GM18868 (cell line): ENCODE measurements around the gene RPL3.

Experiments used
- ATAC-seq: cut with Tn5 transposase; IDR thresholded peaks from one replicate; pipeline ENCODE4 v1.9.1; 2021; ENCODE audit warnings: mild to moderate bottlenecking, moderate library complexity; ENCODE audit not compliant: unreplicated experiment

The RPL3 gene

GRCh38 chr22:39301108-39301507, 18.3 kb downstream of the RPL3 start:
- ATAC-seq = no peak

DNA sequence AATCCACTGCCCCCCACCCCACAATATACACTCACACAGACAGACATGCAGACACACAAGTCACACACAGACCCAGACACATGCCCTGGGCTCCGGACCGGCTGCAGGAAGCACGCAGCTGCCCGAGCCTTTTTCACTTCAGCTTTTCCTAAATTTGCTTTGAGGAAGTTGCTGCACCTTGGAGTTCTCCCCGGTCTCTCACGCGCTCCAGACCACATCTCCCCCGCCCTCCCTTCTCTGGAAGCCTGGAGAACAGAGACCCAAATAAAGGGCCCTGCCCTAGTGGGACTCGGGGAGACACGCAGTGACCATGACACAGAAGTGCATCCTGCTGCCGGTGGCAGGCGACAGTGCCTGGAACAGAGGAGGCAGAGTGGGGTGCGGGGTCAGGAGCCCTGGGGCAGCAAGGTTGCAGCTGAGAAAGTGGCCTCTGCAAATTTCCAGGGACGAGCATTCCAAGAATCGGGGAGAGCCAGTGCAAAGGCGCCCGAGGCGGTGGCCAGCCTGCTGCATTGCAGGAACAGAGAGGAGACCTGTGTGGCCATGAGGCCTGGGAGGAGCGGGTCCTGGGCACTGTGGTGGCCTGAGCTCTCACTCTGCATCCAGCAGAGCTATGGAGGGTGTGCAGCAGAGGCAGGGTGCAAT, 19.1 kb downstream of the RPL3 start:
- no peak for ATAC-seq

DNA sequence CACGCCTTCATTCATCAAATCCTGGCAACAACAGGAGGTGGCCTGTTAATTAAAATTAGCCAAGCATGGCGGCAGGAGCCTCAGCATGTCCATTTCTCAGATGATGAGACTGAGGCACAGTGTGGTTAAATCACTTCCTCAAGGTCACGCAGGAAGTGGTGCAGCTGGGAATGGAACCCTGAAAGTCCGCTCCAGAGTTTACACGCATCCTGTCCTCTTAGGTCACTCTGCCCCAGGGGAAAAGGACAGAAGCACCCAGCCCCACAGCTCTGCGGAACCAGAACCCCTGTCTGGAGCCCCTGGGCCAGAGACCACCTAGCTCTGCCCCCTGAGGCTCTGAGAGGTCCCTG, 19.6 kb downstream of the RPL3 start:
- ATAC-seq = no peak

- ATAC-seq = no peak
Measured at GRCh38 chr22:39298241-39298987, 21.0 kb downstream of the RPL3 start.

DNA sequence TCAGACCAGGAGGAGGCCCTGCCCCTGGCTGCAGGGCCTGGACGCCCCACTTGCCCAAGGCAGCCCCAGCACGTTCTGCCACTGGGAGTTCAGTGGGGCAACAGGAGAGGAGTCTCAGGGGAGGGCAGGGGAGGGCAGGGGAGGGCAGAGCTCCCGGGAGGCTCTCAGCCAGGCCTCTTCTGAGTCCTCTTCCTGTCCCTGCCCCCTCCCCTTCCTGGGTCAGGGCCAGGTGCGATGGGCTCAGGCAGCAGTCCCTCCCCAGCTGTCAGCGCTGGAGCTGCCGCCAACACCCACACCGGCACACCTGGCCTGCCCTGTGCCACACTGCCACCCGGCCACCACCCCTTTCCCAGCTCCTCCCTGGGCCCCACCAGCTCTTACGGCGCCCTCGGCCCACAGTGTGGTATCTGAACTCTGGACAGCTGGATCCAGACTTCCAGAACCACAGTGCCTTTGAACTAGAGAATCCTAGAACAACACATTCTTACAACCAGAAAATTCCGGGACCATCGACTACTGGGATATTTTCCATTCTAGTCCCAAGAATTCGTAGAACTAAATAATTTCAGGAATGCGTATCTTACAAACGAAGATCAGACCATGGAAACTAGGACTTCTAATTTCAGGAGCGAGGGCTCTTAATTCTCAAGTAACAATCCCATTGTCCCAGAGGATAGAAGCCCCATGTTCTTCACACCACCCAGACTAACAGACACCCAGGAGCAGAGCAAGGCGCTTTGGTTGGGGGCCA, 21.8 kb downstream of the RPL3 start:
- ATAC-seq = no peak

DNA sequence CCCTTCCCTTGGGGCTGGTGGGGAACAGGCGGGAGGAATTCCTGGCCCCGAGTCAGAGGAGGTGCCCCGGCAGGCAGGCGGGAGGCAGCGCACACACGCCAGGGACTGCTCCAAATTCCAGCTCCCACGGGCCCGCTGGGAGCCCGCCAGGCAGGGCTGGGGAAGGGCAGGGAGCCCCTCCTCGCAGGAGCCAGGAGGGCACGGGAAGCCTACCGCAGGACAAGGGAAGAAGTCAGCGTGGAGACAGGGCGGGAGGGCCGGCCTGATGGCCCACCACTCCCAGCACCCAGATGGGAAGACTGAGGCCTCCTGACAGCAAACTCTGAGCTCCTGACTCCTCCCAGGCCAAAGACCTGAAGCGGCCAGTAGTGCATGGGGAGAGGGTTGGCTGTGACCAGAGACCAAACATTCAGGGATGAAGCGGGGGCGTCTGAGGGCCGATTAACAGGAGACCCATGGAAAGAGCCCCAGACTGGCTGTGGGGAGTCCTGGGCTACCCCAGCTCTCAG, 22.4 kb downstream of the RPL3 start:
- no peak for ATAC-seq

GRCh38 chr22:39296535-39296934, 22.9 kb downstream of the RPL3 start:
- ATAC-seq = no peak

DNA sequence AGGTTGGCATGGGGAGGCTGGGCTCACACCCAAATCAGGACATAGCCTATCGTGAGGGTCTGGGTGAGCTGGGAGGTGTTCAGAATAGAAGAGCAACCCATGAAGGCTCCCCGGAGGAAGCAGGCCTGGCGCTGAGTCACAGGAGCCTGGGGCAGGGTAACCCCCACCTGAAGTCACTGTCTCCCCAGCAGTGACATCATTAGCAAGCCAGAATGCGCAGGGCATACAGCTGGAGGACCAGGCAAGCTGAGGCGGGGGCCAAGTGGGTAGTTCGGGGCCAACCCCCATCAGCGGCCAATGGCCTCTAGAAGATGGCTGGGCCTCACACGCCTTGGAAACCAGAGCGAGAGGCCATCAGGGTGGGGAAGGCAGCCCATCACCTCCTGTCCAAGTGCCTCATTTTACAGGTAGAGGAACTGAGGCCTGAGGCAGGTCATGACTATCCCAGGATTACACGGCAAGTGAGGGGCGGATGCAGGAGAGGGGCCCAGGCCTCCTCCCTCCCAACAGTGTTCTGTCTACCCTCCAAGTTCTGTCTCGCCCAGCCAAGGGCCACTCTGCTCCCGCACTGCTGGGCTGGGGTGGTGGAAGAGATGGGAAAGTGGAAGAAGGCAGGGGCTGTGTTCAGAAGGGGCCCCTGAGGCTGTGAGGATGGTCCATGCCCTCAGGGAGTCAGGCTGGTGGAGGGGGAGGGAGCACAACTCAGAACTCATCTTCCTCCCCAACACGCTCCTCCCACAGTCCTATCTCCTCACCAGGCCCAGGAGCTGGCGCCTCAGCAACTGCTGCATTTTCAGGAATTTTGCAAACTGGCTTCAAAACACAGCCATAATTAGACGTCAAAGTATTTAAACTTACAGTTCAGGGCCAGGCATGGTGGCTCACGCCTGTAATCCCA, 24.6 kb downstream of the RPL3 start:
- no peak for ATAC-seq

- no peak for ATAC-seq
Measured at GRCh38 chr22:39293766-39294368, 25.6 kb downstream of the RPL3 start.

DNA sequence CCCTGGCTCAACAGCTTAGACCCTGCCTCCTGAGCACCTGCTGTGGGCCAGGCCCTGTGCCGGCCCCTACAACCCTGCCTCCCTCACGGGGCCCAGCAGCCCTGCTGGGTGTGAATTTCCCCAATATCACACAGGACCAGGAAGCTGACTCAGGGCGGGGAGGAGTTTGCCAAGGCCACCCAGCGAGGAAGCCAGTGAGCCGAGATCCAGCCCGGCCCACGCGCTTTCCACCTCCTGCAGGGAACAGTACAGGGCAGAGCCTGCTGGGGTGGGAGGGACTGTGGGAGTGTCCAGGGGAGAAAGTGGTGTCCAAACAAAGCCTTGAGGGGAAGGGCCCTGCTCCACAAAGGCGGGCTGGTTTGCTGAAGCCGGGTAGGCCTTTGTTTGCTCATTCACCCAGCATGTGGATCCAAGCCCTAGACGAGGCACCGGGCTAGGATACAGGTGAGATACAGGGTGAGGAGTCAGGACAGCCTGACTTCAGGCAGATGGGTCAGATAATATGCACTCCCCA, 26.8 kb downstream of the RPL3 start:
- ATAC-seq = no peak

GRCh38 chr22:39292031-39292462, 27.4 kb downstream of the RPL3 start:
- no peak for ATAC-seq

GRCh38 chr22:39291523-39291922, 27.9 kb downstream of the RPL3 start:
- ATAC-seq = no peak

- ATAC-seq = no peak
Measured at GRCh38 chr22:39290724-39291161, 28.7 kb downstream of the RPL3 start.

DNA sequence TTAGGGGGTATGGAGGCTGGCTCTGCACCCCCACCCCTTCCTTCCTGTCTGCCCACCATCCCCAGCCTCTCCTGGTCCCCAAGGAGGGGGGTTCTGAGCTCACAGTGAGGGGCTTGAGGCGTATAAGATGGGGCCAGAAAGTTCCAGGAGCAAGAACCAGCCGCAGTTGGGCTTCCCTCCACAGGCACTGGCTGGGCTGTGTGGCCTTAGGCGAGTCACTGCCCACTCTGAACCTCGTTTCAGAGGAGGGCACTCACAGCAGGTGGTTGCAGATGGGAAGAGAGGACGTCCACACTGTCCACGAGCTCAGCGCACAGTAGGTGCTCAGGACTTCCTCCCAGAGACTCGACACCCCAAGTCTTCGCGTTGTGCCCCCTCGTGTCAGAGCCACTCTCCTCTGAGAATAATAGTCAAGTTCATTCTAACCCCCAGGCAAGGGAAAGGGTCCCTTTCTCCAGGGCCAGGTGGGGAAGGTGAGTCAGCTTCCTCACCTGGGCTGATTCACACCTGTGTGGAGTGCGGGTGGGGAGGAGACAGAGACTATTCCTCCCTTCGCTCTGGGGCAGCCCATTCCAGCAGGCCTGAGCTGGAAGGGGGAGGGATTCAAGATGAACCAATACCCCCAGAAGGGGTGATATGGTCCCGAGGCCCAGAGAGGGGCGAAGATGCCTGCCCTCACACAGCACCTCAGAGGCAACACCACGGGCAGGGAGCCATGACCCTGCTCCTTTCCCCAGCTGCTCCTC, 29.3 kb downstream of the RPL3 start:
- no peak for ATAC-seq

GRCh38 chr22:39289533-39289932, 29.9 kb downstream of the RPL3 start:
- no peak for ATAC-seq

DNA sequence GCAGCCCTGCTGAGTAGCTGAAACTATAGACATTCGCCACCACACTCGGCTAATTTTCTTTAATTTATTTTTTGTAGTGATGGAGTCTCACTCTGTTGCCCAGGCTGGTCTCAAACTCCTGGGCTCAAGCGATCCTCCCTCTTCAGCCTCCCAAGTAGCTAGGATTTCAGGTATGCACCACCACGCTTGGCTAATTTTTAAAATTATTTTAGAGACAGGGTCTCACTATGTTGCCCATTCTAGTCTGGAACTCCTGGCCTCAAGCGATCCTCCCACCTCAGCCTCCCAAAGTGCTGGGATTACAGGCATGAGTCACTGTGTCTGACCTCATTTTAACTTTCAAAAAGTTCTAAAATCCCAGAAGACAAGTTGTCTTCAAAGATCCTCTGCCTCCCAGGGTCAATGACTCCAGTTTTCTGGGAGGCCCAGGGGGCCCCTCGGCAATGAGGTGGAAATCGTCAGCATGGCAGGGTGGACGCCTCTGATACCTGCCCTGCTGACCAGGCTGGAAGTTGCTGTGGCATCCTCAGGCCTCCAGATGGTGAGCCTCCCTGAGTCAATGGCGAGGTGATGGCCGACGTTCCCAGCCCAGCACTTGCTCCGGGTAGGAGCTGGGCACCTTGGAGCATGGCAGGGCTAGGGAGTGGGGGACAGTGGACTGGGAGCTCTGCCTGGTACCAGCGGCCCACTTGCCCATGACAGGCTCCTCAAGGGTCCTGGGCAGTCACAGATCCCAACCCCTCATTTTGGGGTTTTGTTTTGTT, 31.1 kb downstream of the RPL3 start:
- ATAC-seq = no peak

- ATAC-seq = no peak
Measured at GRCh38 chr22:39287076-39287725, 32.2 kb downstream of the RPL3 start.

- ATAC-seq = no peak
Measured at GRCh38 chr22:39284983-39285382, 34.4 kb downstream of the RPL3 start.
